SK-N-SH (cell line): Measurements from ENCODE around the gene B4GALNT1. TPM values are rescaled to one million over a fixed set of nuclear protein-coding genes. Genes with fewer than 3 reads are reported as not detected.

Experiments
- CTCF ChIA-PET: fragments of 300-600, 350-600 bp; formaldehyde crosslinking; extraction: SDS; loops from one replicate; lab custom pipeline; 2021; lab: Yijun Ruan, JAX
- POLR2A ChIA-PET: fragments of 350-600 bp; sonication (Branson Sonifier 250); formaldehyde crosslinking; extraction: SDS; loops from one replicate; lab custom pipeline; 2020; ENCODE audit warnings: antibody characterized with exemption, inconsistent platforms; lab: Yijun Ruan, JAX
- DNase-seq: peaks from one replicate; pipeline ENCODE4 v3.0.0; 2012
- H2AFZ ChIP-seq: fragments of 200-600 bp; sonication (generic); 2 replicates; pipeline ENCODE4 v1.8.1; 2016; ENCODE audit warnings: antibody characterized with exemption, mild to moderate bottlenecking, low read depth
- H3F3A ChIP-seq: fragments of 200-600 bp; sonication (generic); replicated peaks from 2 replicates; pipeline ENCODE3; 2016; ENCODE audit warnings: antibody characterized with exemption, mild to moderate bottlenecking; ENCODE audit not compliant: insufficient read depth
- H3K27ac ChIP-seq, 2 experiments: fragments of 200-500 bp in 1 of 2; fragments of 200-600 bp in 1 of 2; sonication (Bioruptor generic) in 1 of 2; sonication (generic), shearing (Covaris generic) in 1 of 2; 2 replicates each; pipeline versions ENCODE4 v1.5.1 to v1.6.1; 2014 to 2016; ENCODE audit warnings: low read depth in 2 of 2, inconsistent platforms in 1 of 2, low read length in 1 of 2, mild to moderate bottlenecking in 1 of 2, mixed read lengths in 1 of 2
- H3K27me3 ChIP-seq: fragments of 200-600 bp; sonication (generic), shearing (Covaris generic); 2 replicates; pipeline ENCODE4 v1.6.1; 2016; ENCODE audit warnings: mixed run types; ENCODE audit not compliant: insufficient read depth
- H3K36me3 ChIP-seq, 2 experiments: fragments of 200-500 bp in 1 of 2; fragments of 200-600 bp in 1 of 2; sonication (Bioruptor generic) in 1 of 2; sonication (generic) in 1 of 2; replicated peaks in 1 of 2; 2 replicates each; pipeline versions ENCODE3 to v1.5.1; 2014 to 2016; ENCODE audit warnings: low read length in 1 of 2, mild to moderate bottlenecking in 1 of 2; ENCODE audit not compliant: insufficient read depth in 2 of 2, control insufficient read depth in 1 of 2
- H3K4me1 ChIP-seq, 2 experiments: fragments of 200-500 bp in 1 of 2; fragments of 200-600 bp in 1 of 2; sonication (Bioruptor generic) in 1 of 2; sonication (generic), shearing (Covaris generic) in 1 of 2; 2 replicates each; pipeline versions ENCODE4 v1.5.1 to v1.6.1; 2014 to 2016; ENCODE audit warnings: low read depth in 1 of 2, low read length in 1 of 2, mixed run types in 1 of 2; ENCODE audit not compliant: insufficient read depth in 2 of 2, control insufficient read depth in 1 of 2
- H3K4me2 ChIP-seq: fragments of 200-600 bp; sonication (generic), shearing (Covaris generic); 2 replicates; pipeline ENCODE4 v1.6.1; 2017; ENCODE audit warnings: mixed run types
- H3K4me3 ChIP-seq, 2 experiments: fragments of 200-500 bp in 1 of 2; fragments of 200-600 bp in 1 of 2; sonication (Bioruptor generic) in 1 of 2; sonication (generic), shearing (Covaris generic) in 1 of 2; 2 replicates each; pipeline versions ENCODE4 v1.5.1 to v1.8.1; 2014 to 2016; ENCODE audit warnings: low read depth in 2 of 2, inconsistent platforms in 1 of 2, low read length in 1 of 2, mild to moderate bottlenecking in 1 of 2, mixed read lengths in 1 of 2, moderate library complexity in 1 of 2
- H3K79me2 ChIP-seq: fragments of 200-600 bp; sonication (generic); 2 replicates; pipeline ENCODE4 v1.8.1; 2017; ENCODE audit warnings: mild to moderate bottlenecking; ENCODE audit not compliant: insufficient read depth
- H3K9ac ChIP-seq: fragments of 200-600 bp; sonication (generic); 2 replicates; pipeline ENCODE4 v1.6.1; 2017; ENCODE audit warnings: mixed run types
- H3K9me2 ChIP-seq: fragments of 200-600 bp; sonication (generic); 2 replicates; pipeline ENCODE4 v1.6.1; 2017; ENCODE audit warnings: mixed run types
- H3K9me3 ChIP-seq: fragments of 200-600 bp; sonication (generic); 2 replicates; pipeline ENCODE4 v1.6.1; 2017; ENCODE audit warnings: mixed run types, mild to moderate bottlenecking, moderate library complexity
- H4K20me1 ChIP-seq: fragments of 200-600 bp; sonication (generic); 2 replicates; pipeline ENCODE4 v1.6.1; 2017; ENCODE audit warnings: mild to moderate bottlenecking, mixed run types; ENCODE audit not compliant: insufficient read depth
- FOXM1 ChIP-seq: IDR thresholded peaks from 2 replicates; pipeline ENCODE4 v1.4.0; 2012; ENCODE audit warnings: low read depth, mild to moderate bottlenecking
- GABPA ChIP-seq: IDR thresholded peaks from 2 replicates; pipeline ENCODE4 v1.4.0; 2012; ENCODE audit warnings: low read depth, mild to moderate bottlenecking
- GATA2 ChIP-seq: sonication (generic); formaldehyde crosslinking; IDR thresholded peaks from 2 replicates; pipeline ENCODE4 v1.5.0; 2020; ENCODE audit warnings: mild to moderate bottlenecking, missing genetic modification reagents
- WGBS: methylation state at CpG from one replicate; pipeline ENCODE4 v1.1.6; 2017; ENCODE audit warnings: low lambda C conversion rate; 5-methylcytosine and 5-hydroxymethylcytosine counted together
- polyA plus RNA-seq, 3 experiments: library from polyadenylated mRNA; depleted of rRNA; stranded (reverse); fragments of >200 nt; gene quantifications; 2 replicates each; pipeline ENCODE4 v1.2.3, GENCODE V29; 2012
- TF ChIP-seq, protein P1 (sequence below): IDR thresholded peaks from 2 replicates; pipeline ENCODE4 v1.4.0; 2012; ENCODE audit warnings: low read depth
- TF ChIP-seq, protein P2 (sequence below): IDR thresholded peaks from 2 replicates; pipeline ENCODE4 v1.4.0; 2012; ENCODE audit warnings: low read depth, borderline replicate concordance

The B4GALNT1 gene
- polyA plus RNA-seq, 1 of the 3 experiments (the other 2 are of a cell fraction): 5.3 TPM

DNA sequence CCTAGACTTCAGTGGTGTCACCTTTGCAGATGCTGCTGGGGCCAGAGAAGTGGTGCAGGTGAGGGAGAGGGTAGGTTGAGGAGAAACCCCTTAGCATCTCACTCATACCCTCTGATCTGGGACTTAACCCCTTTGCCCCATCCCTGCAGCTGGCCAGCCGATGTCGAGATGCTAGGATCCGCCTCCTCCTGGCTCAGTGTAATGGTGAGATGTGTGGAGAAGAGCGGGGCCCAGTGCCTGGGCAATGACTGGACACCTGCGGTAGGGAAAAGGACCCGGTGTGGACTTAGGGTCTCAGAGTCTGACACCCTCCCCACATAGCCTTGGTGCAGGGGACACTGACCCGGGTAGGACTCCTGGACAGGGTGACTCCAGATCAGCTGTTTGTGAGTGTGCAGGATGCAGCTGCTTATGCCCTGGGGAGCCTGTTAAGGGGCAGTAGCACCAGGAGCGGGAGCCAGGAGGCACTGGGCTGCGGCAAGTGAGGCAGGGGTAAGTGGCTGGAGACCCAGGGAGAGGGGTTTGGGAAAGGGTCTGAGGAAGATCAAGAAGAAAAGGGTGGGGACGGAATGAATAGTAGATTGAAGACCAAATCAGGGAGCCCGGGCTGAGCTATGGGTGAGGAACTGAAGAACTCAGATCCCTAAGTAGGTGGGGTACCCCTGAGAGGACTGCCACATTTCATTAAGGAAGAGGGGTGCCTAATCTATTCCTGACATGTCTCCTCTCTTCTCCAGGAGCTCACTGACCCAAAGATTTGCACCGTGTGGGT lies 7.6 kb downstream of the B4GALNT1 start:
- Histone ChIP-seq H2AFZ (no peak overlapping the region), H3K27ac (no peak overlapping the region), H3K79me2 (no peaks in the 10 kb centered on the region), H3F3A (no peaks in the 10 kb centered on the region), H3K36me3 (peaks cover 0 to 2% of the 10 kb centered on the region in 2 experiments), H3K9me3 (no peaks in the 10 kb centered on the region), H3K4me3 (no peak overlapping the region), H4K20me1 (no peaks in the 10 kb centered on the region), H3K4me2 (no peak overlapping the region), H3K27me3 (no peaks in the 10 kb centered on the region), H3K9me2 (no peaks in the 10 kb centered on the region), H3K4me1 (peaks cover 0 to 7% of the 10 kb centered on the region in 2 experiments; a peak in 1 of 4 replicates), H3K9ac (no peak overlapping the region)
- TF ChIP-seq, protein P1, sequence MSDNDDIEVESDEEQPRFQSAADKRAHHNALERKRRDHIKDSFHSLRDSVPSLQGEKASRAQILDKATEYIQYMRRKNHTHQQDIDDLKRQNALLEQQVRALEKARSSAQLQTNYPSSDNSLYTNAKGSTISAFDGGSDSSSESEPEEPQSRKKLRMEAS: no peak
- TF ChIP-seq GATA2 (CRISPR knock-in tag) (no peak), GABPA (no peak)
- TF ChIP-seq, protein P2, sequence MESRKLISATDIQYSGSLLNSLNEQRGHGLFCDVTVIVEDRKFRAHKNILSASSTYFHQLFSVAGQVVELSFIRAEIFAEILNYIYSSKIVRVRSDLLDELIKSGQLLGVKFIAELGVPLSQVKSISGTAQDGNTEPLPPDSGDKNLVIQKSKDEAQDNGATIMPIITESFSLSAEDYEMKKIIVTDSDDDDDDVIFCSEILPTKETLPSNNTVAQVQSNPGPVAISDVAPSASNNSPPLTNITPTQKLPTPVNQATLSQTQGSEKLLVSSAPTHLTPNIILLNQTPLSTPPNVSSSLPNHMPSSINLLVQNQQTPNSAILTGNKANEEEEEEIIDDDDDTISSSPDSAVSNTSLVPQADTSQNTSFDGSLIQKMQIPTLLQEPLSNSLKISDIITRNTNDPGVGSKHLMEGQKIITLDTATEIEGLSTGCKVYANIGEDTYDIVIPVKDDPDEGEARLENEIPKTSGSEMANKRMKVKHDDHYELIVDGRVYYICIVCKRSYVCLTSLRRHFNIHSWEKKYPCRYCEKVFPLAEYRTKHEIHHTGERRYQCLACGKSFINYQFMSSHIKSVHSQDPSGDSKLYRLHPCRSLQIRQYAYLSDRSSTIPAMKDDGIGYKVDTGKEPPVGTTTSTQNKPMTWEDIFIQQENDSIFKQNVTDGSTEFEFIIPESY: no peak
- ChIA-PET POLR2A (no interaction called here), CTCF (interaction anchor here (0.7 to 11.0 kb wide), 7 partner anchors 7 to 112 kb away, joined by 3 to 298 read pairs (median 5); partner anchors contain the start of genes ARHGEF25 and B4GALNT1)
- no peak for DNase-seq
- WGBS: 93% methylated on average over 10 of the region's 12 CpGs

DNA sequence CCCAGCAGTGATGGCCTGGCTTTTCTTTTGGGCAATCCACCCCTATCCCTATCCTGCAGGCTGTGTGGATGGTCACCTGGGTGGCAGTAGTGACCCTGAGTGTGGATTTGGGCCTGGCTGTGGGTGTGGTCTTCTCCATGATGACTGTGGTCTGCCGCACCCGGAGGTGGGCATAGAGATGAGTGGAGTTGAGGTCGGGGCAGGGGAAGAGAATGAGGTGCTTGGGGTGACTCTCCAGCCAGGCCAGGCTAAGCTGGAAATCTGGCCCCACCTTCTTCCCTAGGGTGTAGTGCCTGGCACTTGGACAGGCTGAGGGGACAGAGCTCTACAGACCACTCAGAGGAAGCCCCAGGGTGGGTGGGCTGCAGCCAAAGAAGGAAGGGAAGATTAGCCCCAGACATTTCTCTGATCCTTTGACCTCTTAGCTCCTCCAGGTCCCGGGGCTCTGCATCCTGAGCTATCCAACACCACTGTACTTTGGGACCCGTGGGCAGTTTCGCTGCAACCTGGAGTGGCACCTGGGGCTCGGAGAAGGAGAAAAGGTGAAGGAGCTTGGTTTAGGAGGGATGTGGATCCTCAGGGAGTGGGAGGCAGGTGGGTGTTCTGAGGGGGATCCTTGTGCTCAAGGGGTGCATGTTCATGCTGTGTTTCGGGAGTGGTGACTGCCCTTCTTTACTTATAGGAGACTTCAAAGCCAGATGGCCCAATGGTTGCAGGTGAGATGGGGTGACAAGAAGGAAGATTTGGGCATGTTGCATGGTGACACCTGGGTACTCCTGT lies 8.4 kb downstream of the B4GALNT1 start:
- peaks cover 0 to 7% of the 10 kb centered on the region in 2 experiments; a peak in 1 of 4 replicates for H3K4me1 ChIP-seq
- no peaks in the 10 kb centered on the region for H3K27me3 ChIP-seq
- H3K9me3 ChIP-seq: no peaks in the 10 kb centered on the region
- POLR2A ChIA-PET: interaction anchor here (0.9 to 1.0 kb wide), 2 partner anchors 21 to 42 kb away, joined by 3 to 5 read pairs; no protein-coding TSS in a partner anchor
- no peaks in the 10 kb centered on the region for H4K20me1 ChIP-seq
- no peak for DNase-seq
- H2AFZ ChIP-seq: no peak overlapping the region
- no peak overlapping the region for H3K4me3 ChIP-seq
- H3K9ac ChIP-seq: no peak overlapping the region
- CTCF ChIA-PET: interaction anchor here (0.7 to 11.0 kb wide), 8 partner anchors 8 to 113 kb away, joined by 3 to 298 read pairs (median 5); partner anchors contain the start of genes ARHGEF25 and B4GALNT1
- TF ChIP-seq FOXM1: no peak
- H3K27ac ChIP-seq: no peak overlapping the region
- H3K36me3 ChIP-seq: peaks cover 0 to 2% of the 10 kb centered on the region in 2 experiments
- WGBS: 75% methylated on average over 8 of the region's 8 CpGs
- no peaks in the 10 kb centered on the region for H3F3A ChIP-seq
- no peaks in the 10 kb centered on the region for H3K79me2 ChIP-seq
- no peaks in the 10 kb centered on the region for H3K9me2 ChIP-seq
- H3K4me2 ChIP-seq: no peak overlapping the region
